KOPT-K1 (cell line): ENCODE measurements around the gene KPRP.

ENCODE experiments used
- H3K27ac ChIP-seq: fragments of 200-600 bp; sonication (generic); 2 replicates; pipeline ENCODE4 v1.5.1; 2016; ENCODE audit warnings: antibody characterized with exemption, mild to moderate bottlenecking, low read depth, low read length; ENCODE audit not compliant: poor library complexity, severe bottlenecking
- H3K36me3 ChIP-seq: fragments of 200-600 bp; sonication (generic); 2 replicates; pipeline ENCODE4 v1.5.1; 2017; ENCODE audit warnings: antibody characterized with exemption, mild to moderate bottlenecking, low read length, moderate library complexity; ENCODE audit not compliant: insufficient read depth
- H3K9me3 ChIP-seq: fragments of 200-600 bp; sonication (generic); 2 replicates; pipeline ENCODE4 v1.5.1; 2017; ENCODE audit warnings: antibody characterized with exemption, low read length, mild to moderate bottlenecking; ENCODE audit not compliant: insufficient read depth, poor library complexity, severe bottlenecking

Gene KPRP

GRCh38 chr1:152758636-152759035, 811 bp downstream of the KPRP start:
- no peak overlapping the region for H3K27ac ChIP-seq
- H3K9me3 ChIP-seq: no peaks in the 10 kb centered on the region
- no peaks in the 10 kb centered on the region for H3K36me3 ChIP-seq

- H3K36me3 ChIP-seq: no peaks in the 10 kb centered on the region
- H3K9me3 ChIP-seq: no peaks in the 10 kb centered on the region
- no peak overlapping the region for H3K27ac ChIP-seq
Measured at GRCh38 chr1:152759453-152760173, 1.8 kb downstream of the KPRP start.

- no peaks in the 10 kb centered on the region for H3K36me3 ChIP-seq
- no peak overlapping the region for H3K27ac ChIP-seq
- H3K9me3 ChIP-seq: no peaks in the 10 kb centered on the region
Measured at GRCh38 chr1:152760551-152761190, 2.8 kb downstream of the KPRP start.

GRCh38 chr1:152761609-152762213, 3.9 kb downstream of the KPRP start:
- Histone ChIP-seq H3K9me3 (no peaks in the 10 kb centered on the region), H3K27ac (no peak overlapping the region), H3K36me3 (no peaks in the 10 kb centered on the region)

GRCh38 chr1:152768847-152769533, 11.2 kb downstream of the KPRP start:
- no peaks in the 10 kb centered on the region for H3K9me3 ChIP-seq
- no peak overlapping the region for H3K27ac ChIP-seq
- H3K36me3 ChIP-seq: no peaks in the 10 kb centered on the region

- Histone ChIP-seq H3K9me3 (no peaks in the 10 kb centered on the region), H3K36me3 (no peaks in the 10 kb centered on the region), H3K27ac (no peak overlapping the region)
Measured at GRCh38 chr1:152770411-152770810, 12.6 kb downstream of the KPRP start.

- no peaks in the 10 kb centered on the region for H3K36me3 ChIP-seq
- H3K27ac ChIP-seq: no peak within 1 kb of the TSS
- no peaks in the 10 kb centered on the region for H3K9me3 ChIP-seq
Measured at GRCh38 chr1:152774875-152775274, 17.1 kb downstream of the KPRP start, which contains the start of gene LCE1F. Gene LCE1F, plus strand, starts transcription at chr1:152775140. Its CDS starts 1,232 bp downstream, at chr1:152776372.

GRCh38 chr1:152776361-152776760, 18.5 kb downstream of the KPRP start:
- no peaks in the 10 kb centered on the region for H3K36me3 ChIP-seq
- H3K27ac ChIP-seq: no peak overlapping the region
- no peaks in the 10 kb centered on the region for H3K9me3 ChIP-seq

- Histone ChIP-seq H3K36me3 (no peaks in the 10 kb centered on the region), H3K27ac (no peak overlapping the region), H3K9me3 (no peaks in the 10 kb centered on the region)
Measured at GRCh38 chr1:152777510-152778137, 19.8 kb downstream of the KPRP start.

GRCh38 chr1:152783095-152783494, 25.3 kb downstream of the KPRP start:
- H3K9me3 ChIP-seq: no peaks in the 10 kb centered on the region
- no peak overlapping the region for H3K27ac ChIP-seq
- no peaks in the 10 kb centered on the region for H3K36me3 ChIP-seq

- no peak within 1 kb of the TSS for H3K27ac ChIP-seq
- no peaks in the 10 kb centered on the region for H3K9me3 ChIP-seq
- H3K36me3 ChIP-seq: no peaks in the 10 kb centered on the region
Measured at GRCh38 chr1:152786077-152786476, 28.3 kb downstream of the KPRP start, which contains the start of gene LCE1E. Gene LCE1E, plus strand, starts transcription at chr1:152786257. Its CDS starts 1,043 bp downstream, at chr1:152787300.

GRCh38 chr1:152795686-152796085, 37.9 kb downstream of the KPRP start:
- H3K27ac ChIP-seq: no peak overlapping the region
- no peaks in the 10 kb centered on the region for H3K9me3 ChIP-seq
- no peaks in the 10 kb centered on the region for H3K36me3 ChIP-seq

- Histone ChIP-seq H3K27ac (no peak within 1 kb of the TSS), H3K36me3 (no peaks in the 10 kb centered on the region), H3K9me3 (no peaks in the 10 kb centered on the region)
Measured at GRCh38 chr1:152796421-152796820, 38.6 kb downstream of the KPRP start, which contains the start of gene LCE1D. Gene LCE1D, plus strand, starts transcription at chr1:152796721. Its CDS starts 1,074 bp downstream, at chr1:152797795.

GRCh38 chr1:152801333-152801732, 43.5 kb downstream of the KPRP start:
- Histone ChIP-seq H3K9me3 (no peaks in the 10 kb centered on the region), H3K36me3 (no peaks in the 10 kb centered on the region), H3K27ac (no peak overlapping the region)
